PC-3 (cell line): ENCODE results near the gene CD177.

ENCODE experiments used
- EZH2 ChIP-seq: fragments of 300-600 bp; sonication (generic); IDR thresholded peaks from one replicate; pipeline ENCODE4 v1.6.1; 2017; ENCODE audit warnings: antibody characterized with exemption, mild to moderate bottlenecking, low read length; ENCODE audit not compliant: unreplicated experiment
- EZH2phosphoT487 ChIP-seq: fragments of 300-600 bp; sonication (generic); IDR thresholded peaks from 2 replicates; pipeline ENCODE4 v1.6.1; 2018; ENCODE audit warnings: mild to moderate bottlenecking, antibody characterized with exemption, low read length, borderline replicate concordance
- TF ChIP-seq, protein P1 (sequence below): fragments of 300-600 bp; sonication (generic); conservative IDR thresholded peaks from 2 replicates; pipeline ENCODE4 v1.5.1; 2017; ENCODE audit warnings: antibody characterized with exemption, low read depth, mild to moderate bottlenecking, low read length

DNA sequence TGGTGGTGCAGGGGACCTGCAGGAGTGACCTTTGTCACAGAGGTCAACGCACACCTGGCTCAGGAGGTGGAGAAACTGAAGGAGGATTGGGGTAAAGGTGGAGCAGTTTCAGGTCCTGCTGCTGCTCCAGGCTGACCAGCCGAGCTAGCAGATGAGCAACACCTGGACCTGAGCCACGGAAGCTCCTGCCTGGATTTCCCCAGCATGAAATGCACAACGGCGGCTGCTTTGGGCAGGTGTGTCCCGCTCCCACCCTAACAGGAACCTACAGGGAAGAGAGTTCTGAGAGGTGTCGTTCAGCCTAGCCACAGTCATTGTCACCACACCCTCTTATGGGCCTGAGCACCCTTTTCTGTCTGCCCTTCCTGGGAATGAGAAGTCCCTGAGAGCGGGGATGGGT is 15.7 kb upstream of the CD177 start:
- TF ChIP-seq, protein P1, sequence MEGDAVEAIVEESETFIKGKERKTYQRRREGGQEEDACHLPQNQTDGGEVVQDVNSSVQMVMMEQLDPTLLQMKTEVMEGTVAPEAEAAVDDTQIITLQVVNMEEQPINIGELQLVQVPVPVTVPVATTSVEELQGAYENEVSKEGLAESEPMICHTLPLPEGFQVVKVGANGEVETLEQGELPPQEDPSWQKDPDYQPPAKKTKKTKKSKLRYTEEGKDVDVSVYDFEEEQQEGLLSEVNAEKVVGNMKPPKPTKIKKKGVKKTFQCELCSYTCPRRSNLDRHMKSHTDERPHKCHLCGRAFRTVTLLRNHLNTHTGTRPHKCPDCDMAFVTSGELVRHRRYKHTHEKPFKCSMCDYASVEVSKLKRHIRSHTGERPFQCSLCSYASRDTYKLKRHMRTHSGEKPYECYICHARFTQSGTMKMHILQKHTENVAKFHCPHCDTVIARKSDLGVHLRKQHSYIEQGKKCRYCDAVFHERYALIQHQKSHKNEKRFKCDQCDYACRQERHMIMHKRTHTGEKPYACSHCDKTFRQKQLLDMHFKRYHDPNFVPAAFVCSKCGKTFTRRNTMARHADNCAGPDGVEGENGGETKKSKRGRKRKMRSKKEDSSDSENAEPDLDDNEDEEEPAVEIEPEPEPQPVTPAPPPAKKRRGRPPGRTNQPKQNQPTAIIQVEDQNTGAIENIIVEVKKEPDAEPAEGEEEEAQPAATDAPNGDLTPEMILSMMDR: no peak
- TF ChIP-seq EZH2 (no peak), EZH2phosphoT487 (no peak)
